ENCODE results near the gene PILRB.
"Not testable (repeated sequence)": the region's sequence is repeated elsewhere in the genome, so short reads cannot be mapped to it uniquely, and the experiment has no call there.

The PILRB gene

GRCh38 chr7:100358027-100358856 is at the start of gene PILRB:
Gene PILRB, plus strand, starts transcription at chr7:100358117. Its CDS starts 186 bp downstream, at chr7:100358303.
- no peak for DNase-seq

- not testable (repeated sequence) for DNase-seq
Measured at GRCh38 chr7:100318329-100318728, 39.6 kb upstream of the PILRB start.

- not testable (repeated sequence) for DNase-seq
Measured at GRCh38 chr7:100321648-100322047, 36.3 kb upstream of the PILRB start.

GRCh38 chr7:100324194-100324593 is 33.7 kb upstream of the PILRB start:
- not testable (repeated sequence) for DNase-seq

GRCh38 chr7:100325671-100326070 is 32.2 kb upstream of the PILRB start:
- DNase-seq: not testable (repeated sequence)

GRCh38 chr7:100326914-100327313 is 31.0 kb upstream of the PILRB start:
- not testable (repeated sequence) for DNase-seq

GRCh38 chr7:100335566-100336466 is 22.1 kb upstream of the PILRB start:
- peak; percentile 54 to 98 (median 89) for DNase-seq

GRCh38 chr7:100338083-100338696 is 19.7 kb upstream of the PILRB start:
- not testable (repeated sequence) for DNase-seq

GRCh38 chr7:100341286-100341685 is 16.6 kb upstream of the PILRB start:
- DNase-seq: not testable (repeated sequence)

GRCh38 chr7:100342765-100343164 is 15.2 kb upstream of the PILRB start:
- peak in 1 of 56 donors; percentile 8 for DNase-seq

- not testable (repeated sequence) for DNase-seq
Measured at GRCh38 chr7:100344124-100344559, 13.8 kb upstream of the PILRB start.

- peak in 11 of 56 donors; percentile 6 to 73 (median 13) for DNase-seq
Measured at GRCh38 chr7:100344560-100345287, 13.2 kb upstream of the PILRB start.

- peak in 49 of 56 donors; percentile 5 to 87 (median 59) for DNase-seq
Measured at GRCh38 chr7:100345288-100345672, 12.6 kb upstream of the PILRB start.

GRCh38 chr7:100346921-100347320 is 11.0 kb upstream of the PILRB start:
- DNase-seq: no peak

- no peak for DNase-seq
Measured at GRCh38 chr7:100348805-100349204, 9.1 kb upstream of the PILRB start.

GRCh38 chr7:100349757-100350156 is 8.2 kb upstream of the PILRB start:
- no peak for DNase-seq

GRCh38 chr7:100351657-100352058 is 6.3 kb upstream of the PILRB start:
- no peak for DNase-seq

GRCh38 chr7:100352230-100352781 is 5.6 kb upstream of the PILRB start:
- not testable (repeated sequence) for DNase-seq

GRCh38 chr7:100352984-100353684 is 4.8 kb upstream of the PILRB start:
- no peak for DNase-seq
